GM23248 (cell line): ENCODE measurements around the gene WAC.

Experiments
- EZH2 ChIP-seq: fragments of 200-600 bp; sonication (generic); IDR thresholded peaks from 2 replicates; pipeline ENCODE4 v1.6.1; 2018; ENCODE audit warnings: antibody characterized with exemption, mild to moderate bottlenecking; ENCODE audit not compliant: insufficient read depth, poor library complexity, severe bottlenecking
- EZH2phosphoT487 ChIP-seq: fragments of 200-600 bp; sonication (generic); IDR thresholded peaks from 2 replicates; pipeline ENCODE4 v1.6.1; 2018; ENCODE audit warnings: antibody characterized with exemption, moderate library complexity, mild to moderate bottlenecking, low read depth; ENCODE audit not compliant: insufficient read depth

GRCh38 chr10:28586176-28586575 lies 53.3 kb downstream of the WAC start:
- TF ChIP-seq EZH2 (no peak), EZH2phosphoT487 (no peak)
